NB4 (cell line): ENCODE data around the gene FBXO9.

ENCODE experiments used
- POLR2A ChIP-seq: IDR thresholded peaks from 2 replicates; pipeline ENCODE4 v1.6.1; 2011; ENCODE audit warnings: mild to moderate bottlenecking; ENCODE audit not compliant: insufficient read length; ENCODE audit errors: extremely low read depth
- TF ChIP-seq, protein P1 (sequence below): IDR thresholded peaks from one replicate; pipeline ENCODE4 v1.5.1; 2012; ENCODE audit warnings: low read depth, low read length
- TF ChIP-seq, protein P2 (sequence below): IDR thresholded peaks from 2 replicates; pipeline ENCODE4 v1.6.1; 2011; ENCODE audit warnings: low read depth, low read length

DNA sequence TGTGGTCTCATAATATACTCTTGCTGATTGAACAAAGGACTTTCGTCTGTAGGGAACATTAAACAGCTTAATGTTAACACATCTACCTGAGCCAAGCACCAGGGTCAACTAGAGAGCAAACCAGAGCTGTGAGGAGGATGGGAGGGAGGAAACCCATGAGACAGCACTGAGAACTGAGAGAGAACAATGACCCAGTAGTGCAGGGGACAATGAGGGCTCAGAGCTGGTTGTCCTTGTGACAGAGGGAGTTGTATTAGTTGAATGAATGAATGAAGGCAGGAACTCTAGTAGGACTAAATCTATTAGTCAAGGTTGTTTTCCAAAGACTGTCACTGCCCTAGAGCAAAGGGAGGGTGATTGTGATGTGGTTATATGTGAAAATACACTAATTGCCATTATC lies 41.9 kb upstream of the FBXO9 start:
- TF ChIP-seq, protein P1, sequence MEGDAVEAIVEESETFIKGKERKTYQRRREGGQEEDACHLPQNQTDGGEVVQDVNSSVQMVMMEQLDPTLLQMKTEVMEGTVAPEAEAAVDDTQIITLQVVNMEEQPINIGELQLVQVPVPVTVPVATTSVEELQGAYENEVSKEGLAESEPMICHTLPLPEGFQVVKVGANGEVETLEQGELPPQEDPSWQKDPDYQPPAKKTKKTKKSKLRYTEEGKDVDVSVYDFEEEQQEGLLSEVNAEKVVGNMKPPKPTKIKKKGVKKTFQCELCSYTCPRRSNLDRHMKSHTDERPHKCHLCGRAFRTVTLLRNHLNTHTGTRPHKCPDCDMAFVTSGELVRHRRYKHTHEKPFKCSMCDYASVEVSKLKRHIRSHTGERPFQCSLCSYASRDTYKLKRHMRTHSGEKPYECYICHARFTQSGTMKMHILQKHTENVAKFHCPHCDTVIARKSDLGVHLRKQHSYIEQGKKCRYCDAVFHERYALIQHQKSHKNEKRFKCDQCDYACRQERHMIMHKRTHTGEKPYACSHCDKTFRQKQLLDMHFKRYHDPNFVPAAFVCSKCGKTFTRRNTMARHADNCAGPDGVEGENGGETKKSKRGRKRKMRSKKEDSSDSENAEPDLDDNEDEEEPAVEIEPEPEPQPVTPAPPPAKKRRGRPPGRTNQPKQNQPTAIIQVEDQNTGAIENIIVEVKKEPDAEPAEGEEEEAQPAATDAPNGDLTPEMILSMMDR = no peak
- no peak for TF ChIP-seq POLR2A
- TF ChIP-seq, protein P2, sequence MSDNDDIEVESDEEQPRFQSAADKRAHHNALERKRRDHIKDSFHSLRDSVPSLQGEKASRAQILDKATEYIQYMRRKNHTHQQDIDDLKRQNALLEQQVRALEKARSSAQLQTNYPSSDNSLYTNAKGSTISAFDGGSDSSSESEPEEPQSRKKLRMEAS = no peak
